A673 (cell line): Measurements from ENCODE around the gene PTPN20.
"Not testable (repeated sequence)": the region's sequence is repeated elsewhere in the genome, so short reads cannot be mapped to it uniquely, and the experiment has no call there.

ENCODE experiments used
- CTCF ChIP-seq: fragments of 300-800, 200-600 bp; sonication (generic); conservative IDR thresholded peaks from 2 replicates; pipeline ENCODE4 v1.5.1; 2017; ENCODE audit warnings: low read depth, mild to moderate bottlenecking, antibody characterized with exemption, low read length, moderate library complexity, mixed read lengths
- EZH2 ChIP-seq: fragments of 200-600 bp; sonication (generic); IDR thresholded peaks from 2 replicates; pipeline ENCODE4 v1.6.1; 2017; ENCODE audit warnings: borderline replicate concordance, low read depth, mild to moderate bottlenecking, mixed read lengths, antibody characterized with exemption, low read length; ENCODE audit not compliant: poor library complexity, severe bottlenecking

GRCh38 chr10:46932383-46932782 is 21.2 kb downstream of the PTPN20 start:
- not testable (repeated sequence) for TF ChIP-seq CTCF, EZH2
